ENCODE results near the gene NKAIN2.
"Not testable (repeated sequence)": the region's sequence is repeated elsewhere in the genome, so short reads cannot be mapped to it uniquely, and the experiment has no call there.

NKAIN2 gene

GRCh38 chr6:124149646-124150045 is 346.0 kb downstream of the NKAIN2 start:
- Histone ChIP-seq H3K4me1 (ENCODE audit: control insufficient read depth in 2 of 2, insufficient read depth in 2 of 2, low read length in 2 of 2) (no peaks in the 10 kb centered on the region), H3K27me3 (ENCODE audit: control insufficient read depth in 2 of 2, insufficient read depth in 2 of 2, low read length in 2 of 2) (no peaks in the 10 kb centered on the region), H3K36me3 (ENCODE audit: control insufficient read depth in 2 of 2, insufficient read depth in 2 of 2, low read length in 2 of 2) (no peaks in the 10 kb centered on the region), H3K4me3 (ENCODE audit: low read length in 2 of 2) (no peak overlapping the region), H3K27ac (ENCODE audit: low read depth in 2 of 2, low read length in 2 of 2) (no peak overlapping the region), H3K9me3 (ENCODE audit: control insufficient read depth in 2 of 2, low read length in 2 of 2) (no peaks in the 10 kb centered on the region), H3K9ac (ENCODE audit: low read depth in 1 of 2, low read length in 2 of 2) (no peak overlapping the region)

- H3K27ac ChIP-seq (ENCODE audit: low read depth in 2 of 2, low read length in 2 of 2) = no peak overlapping the region
- no peak overlapping the region for H3K4me3 ChIP-seq (ENCODE audit: low read length in 2 of 2)
- H3K4me1 ChIP-seq (ENCODE audit: control insufficient read depth in 2 of 2, insufficient read depth in 2 of 2, low read length in 2 of 2) = no peaks in the 10 kb centered on the region
- H3K36me3 ChIP-seq (ENCODE audit: control insufficient read depth in 2 of 2, insufficient read depth in 2 of 2, low read length in 2 of 2) = no peaks in the 10 kb centered on the region
- no peaks in the 10 kb centered on the region for H3K9me3 ChIP-seq (ENCODE audit: control insufficient read depth in 2 of 2, low read length in 2 of 2)
- H3K9ac ChIP-seq (ENCODE audit: low read depth in 1 of 2, low read length in 2 of 2) = no peak overlapping the region
- H3K27me3 ChIP-seq (ENCODE audit: control insufficient read depth in 2 of 2, insufficient read depth in 2 of 2, low read length in 2 of 2) = no peaks in the 10 kb centered on the region
These were observed 354.4 kb downstream of the NKAIN2 start for GRCh38 chr6:124158024-124158423.

- H3K9me3 ChIP-seq (ENCODE audit: control insufficient read depth in 2 of 2, low read length in 2 of 2) = no peaks in the 10 kb centered on the region
- no peaks in the 10 kb centered on the region for H3K36me3 ChIP-seq (ENCODE audit: control insufficient read depth in 2 of 2, insufficient read depth in 2 of 2, low read length in 2 of 2)
- H3K4me3 ChIP-seq (ENCODE audit: low read length in 2 of 2) = no peak overlapping the region
- H3K27ac ChIP-seq (ENCODE audit: low read depth in 2 of 2, low read length in 2 of 2) = no peak overlapping the region
- no peaks in the 10 kb centered on the region for H3K4me1 ChIP-seq (ENCODE audit: control insufficient read depth in 2 of 2, insufficient read depth in 2 of 2, low read length in 2 of 2)
- H3K27me3 ChIP-seq (ENCODE audit: control insufficient read depth in 2 of 2, insufficient read depth in 2 of 2, low read length in 2 of 2) = no peaks in the 10 kb centered on the region
- no peak overlapping the region for H3K9ac ChIP-seq (ENCODE audit: low read depth in 1 of 2, low read length in 2 of 2)
These were observed 360.0 kb downstream of the NKAIN2 start for GRCh38 chr6:124163676-124164075.

GRCh38 chr6:124164343-124164742 is 360.7 kb downstream of the NKAIN2 start:
- no peaks in the 10 kb centered on the region for H3K4me1 ChIP-seq (ENCODE audit: control insufficient read depth in 2 of 2, insufficient read depth in 2 of 2, low read length in 2 of 2)
- H3K36me3 ChIP-seq (ENCODE audit: control insufficient read depth in 2 of 2, insufficient read depth in 2 of 2, low read length in 2 of 2) = no peaks in the 10 kb centered on the region
- H3K27me3 ChIP-seq (ENCODE audit: control insufficient read depth in 2 of 2, insufficient read depth in 2 of 2, low read length in 2 of 2) = no peaks in the 10 kb centered on the region
- H3K9ac ChIP-seq (ENCODE audit: low read depth in 1 of 2, low read length in 2 of 2) = no peak overlapping the region
- H3K4me3 ChIP-seq (ENCODE audit: low read length in 2 of 2) = no peak overlapping the region
- no peak overlapping the region for H3K27ac ChIP-seq (ENCODE audit: low read depth in 2 of 2, low read length in 2 of 2)
- H3K9me3 ChIP-seq (ENCODE audit: control insufficient read depth in 2 of 2, low read length in 2 of 2) = no peaks in the 10 kb centered on the region

- H3K27ac ChIP-seq (ENCODE audit: low read depth in 2 of 2, low read length in 2 of 2); H3K9ac ChIP-seq (ENCODE audit: low read depth in 1 of 2, low read length in 2 of 2); H3K36me3 ChIP-seq (ENCODE audit: control insufficient read depth in 2 of 2, insufficient read depth in 2 of 2, low read length in 2 of 2); H3K27me3 ChIP-seq (ENCODE audit: control insufficient read depth in 2 of 2, insufficient read depth in 2 of 2, low read length in 2 of 2); H3K4me3 ChIP-seq (ENCODE audit: low read length in 2 of 2); H3K4me1 ChIP-seq (ENCODE audit: control insufficient read depth in 2 of 2, insufficient read depth in 2 of 2, low read length in 2 of 2); H3K9me3 ChIP-seq (ENCODE audit: control insufficient read depth in 2 of 2, low read length in 2 of 2): not testable (repeated sequence)
These were observed 363.6 kb downstream of the NKAIN2 start for GRCh38 chr6:124167249-124167648.

GRCh38 chr6:124190256-124190655 is 386.6 kb downstream of the NKAIN2 start:
- Histone ChIP-seq H3K9me3 (ENCODE audit: control insufficient read depth in 2 of 2, low read length in 2 of 2) (no peaks in the 10 kb centered on the region), H3K27ac (ENCODE audit: low read depth in 2 of 2, low read length in 2 of 2) (no peak overlapping the region), H3K4me1 (ENCODE audit: control insufficient read depth in 2 of 2, insufficient read depth in 2 of 2, low read length in 2 of 2) (no peaks in the 10 kb centered on the region), H3K36me3 (ENCODE audit: control insufficient read depth in 2 of 2, insufficient read depth in 2 of 2, low read length in 2 of 2) (no peaks in the 10 kb centered on the region), H3K27me3 (ENCODE audit: control insufficient read depth in 2 of 2, insufficient read depth in 2 of 2, low read length in 2 of 2) (no peaks in the 10 kb centered on the region), H3K4me3 (ENCODE audit: low read length in 2 of 2) (no peak overlapping the region), H3K9ac (ENCODE audit: low read depth in 1 of 2, low read length in 2 of 2) (no peak overlapping the region)

GRCh38 chr6:124193132-124193531 is 389.5 kb downstream of the NKAIN2 start:
- Histone ChIP-seq H3K9me3 (ENCODE audit: control insufficient read depth in 2 of 2, low read length in 2 of 2) (no peaks in the 10 kb centered on the region), H3K27me3 (ENCODE audit: control insufficient read depth in 2 of 2, insufficient read depth in 2 of 2, low read length in 2 of 2) (no peaks in the 10 kb centered on the region), H3K4me3 (ENCODE audit: low read length in 2 of 2) (no peak overlapping the region), H3K4me1 (ENCODE audit: control insufficient read depth in 2 of 2, insufficient read depth in 2 of 2, low read length in 2 of 2) (no peaks in the 10 kb centered on the region), H3K36me3 (ENCODE audit: control insufficient read depth in 2 of 2, insufficient read depth in 2 of 2, low read length in 2 of 2) (no peaks in the 10 kb centered on the region), H3K27ac (ENCODE audit: low read depth in 2 of 2, low read length in 2 of 2) (no peak overlapping the region), H3K9ac (ENCODE audit: low read depth in 1 of 2, low read length in 2 of 2) (no peak overlapping the region)

GRCh38 chr6:124197148-124197547 is 393.5 kb downstream of the NKAIN2 start:
- no peaks in the 10 kb centered on the region for H3K36me3 ChIP-seq (ENCODE audit: control insufficient read depth in 2 of 2, insufficient read depth in 2 of 2, low read length in 2 of 2)
- no peak overlapping the region for H3K27ac ChIP-seq (ENCODE audit: low read depth in 2 of 2, low read length in 2 of 2)
- no peaks in the 10 kb centered on the region for H3K4me1 ChIP-seq (ENCODE audit: control insufficient read depth in 2 of 2, insufficient read depth in 2 of 2, low read length in 2 of 2)
- H3K4me3 ChIP-seq (ENCODE audit: low read length in 2 of 2) = no peak overlapping the region
- H3K27me3 ChIP-seq (ENCODE audit: control insufficient read depth in 2 of 2, insufficient read depth in 2 of 2, low read length in 2 of 2) = no peaks in the 10 kb centered on the region
- no peak overlapping the region for H3K9ac ChIP-seq (ENCODE audit: low read depth in 1 of 2, low read length in 2 of 2)
- H3K9me3 ChIP-seq (ENCODE audit: control insufficient read depth in 2 of 2, low read length in 2 of 2) = no peaks in the 10 kb centered on the region

GRCh38 chr6:124199286-124199685 is 395.6 kb downstream of the NKAIN2 start:
- Histone ChIP-seq H3K4me3 (ENCODE audit: low read length in 2 of 2) (no peak overlapping the region), H3K4me1 (ENCODE audit: control insufficient read depth in 2 of 2, insufficient read depth in 2 of 2, low read length in 2 of 2) (no peaks in the 10 kb centered on the region), H3K9me3 (ENCODE audit: control insufficient read depth in 2 of 2, low read length in 2 of 2) (no peaks in the 10 kb centered on the region), H3K27me3 (ENCODE audit: control insufficient read depth in 2 of 2, insufficient read depth in 2 of 2, low read length in 2 of 2) (no peaks in the 10 kb centered on the region), H3K9ac (ENCODE audit: low read depth in 1 of 2, low read length in 2 of 2) (no peak overlapping the region), H3K36me3 (ENCODE audit: control insufficient read depth in 2 of 2, insufficient read depth in 2 of 2, low read length in 2 of 2) (no peaks in the 10 kb centered on the region), H3K27ac (ENCODE audit: low read depth in 2 of 2, low read length in 2 of 2) (no peak overlapping the region)

GRCh38 chr6:124200661-124201060 is 397.0 kb downstream of the NKAIN2 start:
- Histone ChIP-seq H3K9ac (ENCODE audit: low read depth in 1 of 2, low read length in 2 of 2) (no peak overlapping the region), H3K27ac (ENCODE audit: low read depth in 2 of 2, low read length in 2 of 2) (no peak overlapping the region), H3K4me1 (ENCODE audit: control insufficient read depth in 2 of 2, insufficient read depth in 2 of 2, low read length in 2 of 2) (no peaks in the 10 kb centered on the region), H3K36me3 (ENCODE audit: control insufficient read depth in 2 of 2, insufficient read depth in 2 of 2, low read length in 2 of 2) (no peaks in the 10 kb centered on the region), H3K4me3 (ENCODE audit: low read length in 2 of 2) (no peak overlapping the region), H3K27me3 (ENCODE audit: control insufficient read depth in 2 of 2, insufficient read depth in 2 of 2, low read length in 2 of 2) (no peaks in the 10 kb centered on the region), H3K9me3 (ENCODE audit: control insufficient read depth in 2 of 2, low read length in 2 of 2) (no peaks in the 10 kb centered on the region)

- Histone ChIP-seq H3K27me3 (ENCODE audit: control insufficient read depth in 2 of 2, insufficient read depth in 2 of 2, low read length in 2 of 2) (no peaks in the 10 kb centered on the region), H3K9me3 (ENCODE audit: control insufficient read depth in 2 of 2, low read length in 2 of 2) (no peaks in the 10 kb centered on the region), H3K4me1 (ENCODE audit: control insufficient read depth in 2 of 2, insufficient read depth in 2 of 2, low read length in 2 of 2) (no peaks in the 10 kb centered on the region), H3K36me3 (ENCODE audit: control insufficient read depth in 2 of 2, insufficient read depth in 2 of 2, low read length in 2 of 2) (no peaks in the 10 kb centered on the region), H3K27ac (ENCODE audit: low read depth in 2 of 2, low read length in 2 of 2) (no peak overlapping the region), H3K9ac (ENCODE audit: low read depth in 1 of 2, low read length in 2 of 2) (no peak overlapping the region), H3K4me3 (ENCODE audit: low read length in 2 of 2) (no peak overlapping the region)
These were observed 399.6 kb downstream of the NKAIN2 start for GRCh38 chr6:124203101-124203811.

All from mucosa of rectum (tissue), 2 donors.